ENCODE results near the gene MAVS. TPM values are rescaled to one million over a fixed set of nuclear protein-coding genes. Genes with fewer than 3 reads are reported as not detected.
A peak's percentile ranks its signal among the peaks of the same experiment; 100 is the strongest.

Gene MAVS
- total RNA-seq, 1 experiment from 2014 or later, result 32.3 TPM

DNA sequence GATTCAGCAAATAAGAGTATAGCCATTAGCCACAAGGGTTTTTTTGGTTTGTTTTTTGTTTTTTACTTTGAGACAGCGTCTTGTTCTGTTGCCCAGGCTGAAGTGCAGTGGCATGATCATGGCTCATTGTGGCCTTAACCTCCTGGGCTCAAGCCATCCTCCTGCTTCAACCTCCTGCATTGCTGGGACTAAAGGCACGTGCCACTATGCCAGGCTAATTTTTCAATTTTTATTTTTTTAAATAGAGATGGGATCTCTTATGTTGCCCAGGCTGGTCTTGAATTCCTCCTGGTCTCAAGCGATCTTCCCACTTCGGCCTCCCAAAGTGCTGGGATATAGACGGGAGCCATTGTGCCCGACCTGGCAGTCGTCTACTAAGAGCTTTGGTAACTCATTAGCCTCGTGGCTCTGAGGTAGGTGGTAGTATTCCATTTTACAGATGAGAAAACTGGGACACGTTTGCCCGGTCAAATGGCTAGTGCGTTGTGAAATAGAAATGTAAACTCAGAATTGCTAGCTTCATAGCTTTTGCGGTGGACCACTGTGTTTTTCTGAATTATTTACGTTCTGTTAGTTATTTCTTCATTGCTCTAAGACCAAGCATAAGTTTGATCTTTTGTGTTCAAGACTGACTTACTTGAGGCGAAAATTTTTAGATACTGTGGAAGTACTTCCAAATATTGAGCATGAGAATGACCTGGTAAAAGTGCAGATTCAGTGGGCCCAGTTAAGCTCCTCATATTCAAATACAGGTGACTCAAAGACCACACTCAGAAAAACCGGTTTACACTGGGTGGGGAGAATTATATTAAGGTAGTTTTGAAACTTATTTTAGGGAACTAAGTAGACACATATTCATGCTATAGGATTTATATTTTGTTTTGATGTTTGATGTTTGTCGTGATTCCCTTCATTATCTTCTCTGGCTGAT, 44.6 kb downstream of the MAVS start:
- Histone ChIP-seq H3K9me3 (ENCODE audit: control insufficient read depth, insufficient read depth, low read depth, low read length) (no peaks in the 10 kb centered on the region), H3K4me1 (ENCODE audit: control insufficient read depth, insufficient read depth, low read length) (peaks cover 38% of the 10 kb centered on the region), H3K27me3 (ENCODE audit: control insufficient read depth, insufficient read depth, low read length) (no peaks in the 10 kb centered on the region), H3K36me3 (ENCODE audit: control insufficient read depth, insufficient read depth, low read length) (peaks cover 14% of the 10 kb centered on the region), H3K4me3 (ENCODE audit: low read depth in 2 of 2, low read length in 2 of 2) (peak overlapping the region; percentile 86 to 98), H3K27ac (ENCODE audit: low read length) (peak overlapping the region; percentile 98)
- intact Hi-C loops (cut with micrococcal nuclease; ENCODE audit: unreplicated experiment) (loop anchor here (5.0 kb wide), 1 partner anchor 196 kb away; no protein-coding TSS in a partner anchor), in situ Hi-C loops (cut with HindIII; ENCODE audit: low pct_unique_long_range_greater_than_20kb, low sequenced_read_pairs) (no loop called here)
- ATAC-seq (no peak), DNase-seq (ENCODE audit: low read depth, low spot score) (no peak)
- TF ChIP-seq TCF7L2 (IDR thresholded peaks at IDR 0.05; ENCODE audit: low read depth, low read length) (no peak), SIN3A (IDR thresholded peaks at IDR 0.05; ENCODE audit: borderline replicate concordance, insufficient read depth, low read depth, low read length) (no peak), POLR2AphosphoS5 (IDR thresholded peaks at IDR 0.05; ENCODE audit: low read depth, low read length) (no peak)
- TF ChIP-seq, protein P1, sequence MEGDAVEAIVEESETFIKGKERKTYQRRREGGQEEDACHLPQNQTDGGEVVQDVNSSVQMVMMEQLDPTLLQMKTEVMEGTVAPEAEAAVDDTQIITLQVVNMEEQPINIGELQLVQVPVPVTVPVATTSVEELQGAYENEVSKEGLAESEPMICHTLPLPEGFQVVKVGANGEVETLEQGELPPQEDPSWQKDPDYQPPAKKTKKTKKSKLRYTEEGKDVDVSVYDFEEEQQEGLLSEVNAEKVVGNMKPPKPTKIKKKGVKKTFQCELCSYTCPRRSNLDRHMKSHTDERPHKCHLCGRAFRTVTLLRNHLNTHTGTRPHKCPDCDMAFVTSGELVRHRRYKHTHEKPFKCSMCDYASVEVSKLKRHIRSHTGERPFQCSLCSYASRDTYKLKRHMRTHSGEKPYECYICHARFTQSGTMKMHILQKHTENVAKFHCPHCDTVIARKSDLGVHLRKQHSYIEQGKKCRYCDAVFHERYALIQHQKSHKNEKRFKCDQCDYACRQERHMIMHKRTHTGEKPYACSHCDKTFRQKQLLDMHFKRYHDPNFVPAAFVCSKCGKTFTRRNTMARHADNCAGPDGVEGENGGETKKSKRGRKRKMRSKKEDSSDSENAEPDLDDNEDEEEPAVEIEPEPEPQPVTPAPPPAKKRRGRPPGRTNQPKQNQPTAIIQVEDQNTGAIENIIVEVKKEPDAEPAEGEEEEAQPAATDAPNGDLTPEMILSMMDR (IDR thresholded peaks at IDR 0.05), result no peak
- TF ChIP-seq, protein P2, sequence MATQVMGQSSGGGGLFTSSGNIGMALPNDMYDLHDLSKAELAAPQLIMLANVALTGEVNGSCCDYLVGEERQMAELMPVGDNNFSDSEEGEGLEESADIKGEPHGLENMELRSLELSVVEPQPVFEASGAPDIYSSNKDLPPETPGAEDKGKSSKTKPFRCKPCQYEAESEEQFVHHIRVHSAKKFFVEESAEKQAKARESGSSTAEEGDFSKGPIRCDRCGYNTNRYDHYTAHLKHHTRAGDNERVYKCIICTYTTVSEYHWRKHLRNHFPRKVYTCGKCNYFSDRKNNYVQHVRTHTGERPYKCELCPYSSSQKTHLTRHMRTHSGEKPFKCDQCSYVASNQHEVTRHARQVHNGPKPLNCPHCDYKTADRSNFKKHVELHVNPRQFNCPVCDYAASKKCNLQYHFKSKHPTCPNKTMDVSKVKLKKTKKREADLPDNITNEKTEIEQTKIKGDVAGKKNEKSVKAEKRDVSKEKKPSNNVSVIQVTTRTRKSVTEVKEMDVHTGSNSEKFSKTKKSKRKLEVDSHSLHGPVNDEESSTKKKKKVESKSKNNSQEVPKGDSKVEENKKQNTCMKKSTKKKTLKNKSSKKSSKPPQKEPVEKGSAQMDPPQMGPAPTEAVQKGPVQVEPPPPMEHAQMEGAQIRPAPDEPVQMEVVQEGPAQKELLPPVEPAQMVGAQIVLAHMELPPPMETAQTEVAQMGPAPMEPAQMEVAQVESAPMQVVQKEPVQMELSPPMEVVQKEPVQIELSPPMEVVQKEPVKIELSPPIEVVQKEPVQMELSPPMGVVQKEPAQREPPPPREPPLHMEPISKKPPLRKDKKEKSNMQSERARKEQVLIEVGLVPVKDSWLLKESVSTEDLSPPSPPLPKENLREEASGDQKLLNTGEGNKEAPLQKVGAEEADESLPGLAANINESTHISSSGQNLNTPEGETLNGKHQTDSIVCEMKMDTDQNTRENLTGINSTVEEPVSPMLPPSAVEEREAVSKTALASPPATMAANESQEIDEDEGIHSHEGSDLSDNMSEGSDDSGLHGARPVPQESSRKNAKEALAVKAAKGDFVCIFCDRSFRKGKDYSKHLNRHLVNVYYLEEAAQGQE (IDR thresholded peaks at IDR 0.05; ENCODE audit: insufficient read depth in 1 of 2, low read depth in 2 of 2, low read length in 1 of 2), result no peak
- ChIA-PET POLR2A (interaction anchor here (0.5 to 0.6 kb wide), 3 partner anchors 28 to 369 kb away, joined by 3 to 8 read pairs (median 4); no protein-coding TSS in a partner anchor), CTCF (interaction anchor here (1.1 kb wide), 1 partner anchor 12 kb away, joined by 4 read pairs; no protein-coding TSS in a partner anchor)
- BruUV-seq (replicated peaks), result no TSS peak

DNA sequence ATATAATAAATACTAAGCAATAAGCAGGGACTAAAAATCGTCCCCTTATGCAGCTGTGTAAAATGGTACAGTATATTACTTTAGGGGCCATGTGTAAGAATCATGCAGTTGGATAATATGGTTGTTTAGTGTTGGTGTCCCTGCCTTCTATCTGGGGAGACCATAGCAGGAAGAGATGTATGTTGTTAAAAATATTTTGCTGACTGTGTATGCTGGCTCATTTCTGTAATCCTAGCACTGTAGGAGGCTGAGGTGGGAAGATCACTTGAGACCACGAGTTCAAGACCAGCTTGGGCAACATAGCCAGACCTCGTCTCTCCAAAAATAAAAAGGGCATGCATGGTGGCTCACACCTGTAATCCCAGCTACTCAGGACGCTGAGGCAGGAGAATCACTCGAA, 48.2 kb downstream of the MAVS start:
- Histone ChIP-seq H3K27ac (ENCODE audit: low read length) (no peak overlapping the region), H3K36me3 (ENCODE audit: control insufficient read depth, insufficient read depth, low read length) (peaks cover 11% of the 10 kb centered on the region), H3K9me3 (ENCODE audit: control insufficient read depth, insufficient read depth, low read depth, low read length) (no peaks in the 10 kb centered on the region), H3K4me3 (ENCODE audit: low read depth in 2 of 2, low read length in 2 of 2) (no peak overlapping the region), H3K27me3 (ENCODE audit: control insufficient read depth, insufficient read depth, low read length) (no peaks in the 10 kb centered on the region), H3K4me1 (ENCODE audit: control insufficient read depth, insufficient read depth, low read length) (peaks cover 56% of the 10 kb centered on the region)
- DNase-seq (ENCODE audit: low read depth, low spot score) (no peak), ATAC-seq (no peak)
- CTCF ChIA-PET, result no interaction called here
- BruUV-seq (replicated peaks), result no TSS peak
- in situ Hi-C loops (cut with HindIII; ENCODE audit: low pct_unique_long_range_greater_than_20kb, low sequenced_read_pairs) (no loop called here), intact Hi-C loops (cut with micrococcal nuclease; ENCODE audit: unreplicated experiment) (loop anchor here (5.0 kb wide), 1 partner anchor 193 kb away; no protein-coding TSS in a partner anchor)
- TF ChIP-seq, protein P1 (IDR thresholded peaks at IDR 0.05), result no peak
- POLR2A ChIA-PET, result no interaction called here

All from Panc1 (cell line).